ENCODE results near the gene ANK2.

The ANK2 gene

DNA sequence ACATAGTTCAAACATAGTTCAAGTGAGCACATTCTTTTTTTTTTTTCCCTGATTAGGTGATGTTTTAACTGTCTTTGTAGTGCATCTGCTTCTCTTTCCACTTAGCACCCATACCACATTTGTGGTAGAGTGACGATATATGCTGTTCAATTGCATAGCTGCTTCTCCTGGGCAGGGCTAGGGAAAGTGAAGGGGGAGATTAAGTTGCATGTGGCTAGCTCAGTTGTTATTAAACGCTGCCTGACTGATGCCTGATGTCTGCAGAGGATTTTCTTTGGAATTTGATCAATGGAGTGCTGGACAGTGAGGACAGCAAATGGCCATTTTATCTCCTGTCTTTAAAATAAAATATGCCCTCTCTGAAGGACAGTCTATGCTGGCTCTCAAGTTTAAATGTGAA, 63.7 kb downstream of the ANK2 start:
- DNase-seq: no peak
- Histone ChIP-seq H3K4me1 (peaks cover 2% of the 10 kb centered on the region), H3K9me3 (no peaks in the 10 kb centered on the region), H3K4me3 (ENCODE audit: low read depth, low read length) (no peak overlapping the region), H3K27me3 (no peaks in the 10 kb centered on the region), H3K36me3 (no peaks in the 10 kb centered on the region)
- TF ChIP-seq, protein P1, sequence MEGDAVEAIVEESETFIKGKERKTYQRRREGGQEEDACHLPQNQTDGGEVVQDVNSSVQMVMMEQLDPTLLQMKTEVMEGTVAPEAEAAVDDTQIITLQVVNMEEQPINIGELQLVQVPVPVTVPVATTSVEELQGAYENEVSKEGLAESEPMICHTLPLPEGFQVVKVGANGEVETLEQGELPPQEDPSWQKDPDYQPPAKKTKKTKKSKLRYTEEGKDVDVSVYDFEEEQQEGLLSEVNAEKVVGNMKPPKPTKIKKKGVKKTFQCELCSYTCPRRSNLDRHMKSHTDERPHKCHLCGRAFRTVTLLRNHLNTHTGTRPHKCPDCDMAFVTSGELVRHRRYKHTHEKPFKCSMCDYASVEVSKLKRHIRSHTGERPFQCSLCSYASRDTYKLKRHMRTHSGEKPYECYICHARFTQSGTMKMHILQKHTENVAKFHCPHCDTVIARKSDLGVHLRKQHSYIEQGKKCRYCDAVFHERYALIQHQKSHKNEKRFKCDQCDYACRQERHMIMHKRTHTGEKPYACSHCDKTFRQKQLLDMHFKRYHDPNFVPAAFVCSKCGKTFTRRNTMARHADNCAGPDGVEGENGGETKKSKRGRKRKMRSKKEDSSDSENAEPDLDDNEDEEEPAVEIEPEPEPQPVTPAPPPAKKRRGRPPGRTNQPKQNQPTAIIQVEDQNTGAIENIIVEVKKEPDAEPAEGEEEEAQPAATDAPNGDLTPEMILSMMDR (IDR thresholded peaks at IDR 0.05; ENCODE audit: low read depth, low read length): no peak

DNA sequence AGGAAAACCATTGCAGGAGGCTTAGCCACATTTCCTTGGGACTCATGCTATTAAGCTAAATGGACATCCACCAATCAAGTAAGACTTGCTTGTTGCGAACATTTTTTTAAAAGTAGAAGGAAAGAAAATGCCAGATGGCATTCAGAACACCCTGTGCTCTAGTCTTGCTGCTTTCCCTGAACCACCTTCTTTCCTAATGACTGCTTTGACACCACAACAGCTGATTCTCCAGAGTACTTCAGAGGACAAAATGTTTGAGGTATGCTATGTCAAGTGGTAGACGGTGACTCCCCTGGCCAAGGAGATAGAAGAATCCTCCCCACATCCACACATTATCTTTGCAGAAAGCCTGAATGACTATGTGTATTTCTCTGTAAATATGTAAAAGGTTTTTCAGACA, 65.4 kb downstream of the ANK2 start:
- no peaks in the 10 kb centered on the region for H3K27me3 ChIP-seq
- no peaks in the 10 kb centered on the region for H3K36me3 ChIP-seq
- H3K4me1 ChIP-seq: peaks cover 2% of the 10 kb centered on the region
- DNase-seq: no peak
- H3K4me3 ChIP-seq (ENCODE audit: low read depth, low read length): no peak overlapping the region
- H3K9me3 ChIP-seq: no peaks in the 10 kb centered on the region
- TF ChIP-seq, protein P1 (IDR thresholded peaks at IDR 0.05; ENCODE audit: low read depth, low read length): no peak

DNA sequence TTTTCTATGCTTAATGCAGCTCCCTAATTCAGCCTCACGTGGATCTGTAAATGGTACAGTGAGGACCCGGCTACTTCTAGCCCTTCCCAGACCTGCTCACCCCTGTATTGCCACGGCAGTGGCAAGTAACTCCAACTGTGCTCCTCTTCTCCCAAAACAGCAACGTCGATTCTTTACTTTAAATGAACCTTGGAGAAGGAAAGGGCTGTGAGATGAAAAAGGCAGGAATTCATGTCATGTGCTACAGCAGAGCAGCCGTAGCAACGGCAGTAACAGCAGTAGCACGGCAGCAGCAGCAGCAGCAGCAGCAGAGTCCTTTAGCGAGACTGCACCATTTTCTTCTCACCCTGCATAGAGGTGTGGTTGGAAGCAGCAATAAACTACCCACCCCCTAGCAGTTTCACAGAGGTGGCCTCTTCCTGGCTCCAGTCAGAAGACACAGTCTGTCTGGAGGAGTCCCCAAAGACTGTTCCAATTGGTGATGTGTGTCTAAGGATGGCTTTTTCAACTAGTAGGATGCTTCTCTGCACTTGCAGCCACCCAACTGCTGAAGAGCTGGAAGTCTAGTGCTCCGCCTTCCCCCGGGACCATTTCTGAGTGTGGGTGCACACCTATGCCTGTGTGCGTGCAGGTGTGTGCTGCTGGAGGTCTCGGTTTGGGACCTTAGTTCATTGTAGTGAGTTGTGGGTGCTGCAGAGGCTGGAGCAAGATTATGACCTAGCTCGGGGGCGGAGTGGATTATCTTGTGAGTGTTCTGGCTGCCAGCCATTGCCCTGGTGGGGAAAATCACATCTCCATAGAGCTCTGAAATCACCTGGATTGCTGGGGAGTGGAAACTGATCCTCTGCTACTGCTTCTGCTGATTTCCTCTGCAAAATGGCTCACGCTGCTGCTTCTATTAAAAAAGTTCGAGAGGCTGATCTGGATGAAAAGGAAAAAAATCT, 67.2 kb downstream of the ANK2 start:
- Histone ChIP-seq H3K27me3 (no peaks in the 10 kb centered on the region), H3K9me3 (no peaks in the 10 kb centered on the region), H3K4me1 (peaks cover 2% of the 10 kb centered on the region), H3K4me3 (ENCODE audit: low read depth, low read length) (peak overlapping the region; percentile 45), H3K36me3 (no peaks in the 10 kb centered on the region)
- DNase-seq: peak; percentile 33
- TF ChIP-seq, protein P1 (IDR thresholded peaks at IDR 0.05; ENCODE audit: low read depth, low read length): no peak

DNA sequence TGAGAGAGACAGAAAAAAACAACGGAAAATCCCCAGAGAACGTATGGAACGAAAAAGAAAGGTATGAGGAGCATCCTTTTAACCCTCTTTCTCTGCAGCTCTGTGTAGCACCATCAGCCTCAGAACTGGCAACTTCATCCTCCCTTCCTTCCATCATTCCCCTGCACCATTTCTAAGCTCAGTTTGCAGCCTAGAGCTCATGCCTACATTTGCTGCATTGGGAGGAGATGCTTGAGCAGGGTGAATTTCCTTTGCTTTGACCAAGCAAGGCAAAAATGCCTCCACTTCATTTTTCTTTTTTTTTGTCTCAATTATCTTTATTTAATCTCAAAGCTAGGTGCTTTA, 67.9 kb downstream of the ANK2 start:
- no peaks in the 10 kb centered on the region for H3K9me3 ChIP-seq
- H3K36me3 ChIP-seq: no peaks in the 10 kb centered on the region
- no peaks in the 10 kb centered on the region for H3K27me3 ChIP-seq
- H3K4me3 ChIP-seq (ENCODE audit: low read depth, low read length): peak overlapping the region; percentile 45
- H3K4me1 ChIP-seq: peaks cover 2% of the 10 kb centered on the region
- TF ChIP-seq, protein P1 (IDR thresholded peaks at IDR 0.05; ENCODE audit: low read depth, low read length): no peak
- no peak for DNase-seq

DNA sequence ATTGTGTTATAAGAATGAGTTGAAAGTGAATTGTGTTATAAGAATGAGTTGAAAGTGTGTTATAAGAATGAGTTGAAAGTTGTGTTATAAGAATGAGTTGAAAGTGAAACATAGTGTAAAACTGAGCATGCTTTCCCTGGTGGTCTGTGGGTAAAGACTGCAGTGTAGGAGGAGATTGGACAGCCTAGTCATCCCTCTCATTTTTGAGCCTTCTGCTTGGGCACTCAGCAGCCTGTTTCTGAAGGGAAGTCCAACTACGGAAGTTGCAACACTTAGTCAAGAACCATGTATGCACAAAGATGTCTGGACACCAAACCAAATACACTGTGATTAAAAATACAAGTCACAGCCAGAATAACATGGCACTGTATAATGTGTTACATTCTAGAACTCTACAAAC, 72.6 kb downstream of the ANK2 start:
- TF ChIP-seq, protein P1 (IDR thresholded peaks at IDR 0.05; ENCODE audit: low read depth, low read length): no peak
- Histone ChIP-seq H3K36me3 (no peaks in the 10 kb centered on the region), H3K9me3 (no peaks in the 10 kb centered on the region), H3K4me1 (no peaks in the 10 kb centered on the region; the same call in none of the 2 replicates), H3K27me3 (no peaks in the 10 kb centered on the region), H3K4me3 (ENCODE audit: low read depth, low read length) (no peak overlapping the region)
- DNase-seq: no peak

DNA sequence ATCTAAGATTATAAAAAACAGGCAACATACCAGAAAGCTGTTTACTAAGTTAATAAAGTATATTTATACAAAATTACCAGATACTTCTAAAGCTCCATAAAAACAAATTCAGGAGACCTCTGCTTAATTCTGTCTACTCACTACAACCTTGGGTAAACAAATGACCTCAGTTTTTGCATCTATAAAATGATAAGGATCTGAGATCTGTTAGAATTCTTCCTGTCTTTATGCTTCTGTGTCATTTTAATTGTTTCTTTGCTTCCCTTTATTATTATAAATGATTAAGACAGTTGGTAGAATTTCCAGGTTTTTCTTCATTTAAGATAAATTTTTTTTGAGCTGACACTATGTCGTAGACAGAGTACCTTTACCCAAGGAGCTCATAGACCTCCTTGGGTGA, 76.0 kb downstream of the ANK2 start:
- H3K4me3 ChIP-seq (ENCODE audit: low read depth, low read length): no peak overlapping the region
- no peaks in the 10 kb centered on the region; the same call in 1 of the 2 replicates for H3K4me1 ChIP-seq
- H3K9me3 ChIP-seq: no peaks in the 10 kb centered on the region
- TF ChIP-seq, protein P1 (IDR thresholded peaks at IDR 0.05; ENCODE audit: low read depth, low read length): no peak
- no peaks in the 10 kb centered on the region for H3K36me3 ChIP-seq
- H3K27me3 ChIP-seq: no peaks in the 10 kb centered on the region
- no peak for DNase-seq

Measured in BE2C (cell line).